CD4-positive, alpha-beta memory T cell (primary cell): ENCODE results near the gene ZG16. TPM values are rescaled to one million over a fixed set of nuclear protein-coding genes. Genes with fewer than 3 reads are reported as not detected.
"Not testable (repeated sequence)": the region's sequence is repeated elsewhere in the genome, so short reads cannot be mapped to it uniquely, and the experiment has no call there.

Source experiments
- CTCF ChIA-PET: fragments of 350-600 bp; sonication (Branson Sonifier 250); formaldehyde crosslinking; loops from one replicate; lab custom pipeline; 2021; ENCODE audit warnings: inconsistent platforms; ENCODE audit not compliant: partially characterized antibody; lab: Charles Lee
- POLR2A ChIA-PET: fragments of 350-600 bp; sonication (Branson Sonifier 250); formaldehyde crosslinking; loops from one replicate; lab custom pipeline; 2021; ENCODE audit not compliant: partially characterized antibody; lab: Charles Lee
- DNase-seq, 5 donors: peaks; one replicate each; pipeline versions ENCODE4 v3.0.0 to v3.0.0-alpha.2; 2020 to 2022; ENCODE audit warnings: mixed read lengths in 1 of 5
- H3K27ac ChIP-seq: one replicate; pipeline ENCODE4 v1.7.0; 2013; ENCODE audit warnings: low read depth, low read length
- H3K27me3 ChIP-seq: 2 replicates; pipeline ENCODE4 v1.7.0; 2013; ENCODE audit warnings: mild to moderate bottlenecking, low read length, moderate library complexity; ENCODE audit not compliant: insufficient read depth
- H3K36me3 ChIP-seq: 2 replicates; pipeline ENCODE4 v1.7.0; 2013; ENCODE audit warnings: mild to moderate bottlenecking, low read length, moderate library complexity; ENCODE audit not compliant: insufficient read depth
- H3K4me1 ChIP-seq: 2 replicates; pipeline ENCODE4 v1.7.0; 2013; ENCODE audit warnings: mild to moderate bottlenecking, low read length, moderate library complexity; ENCODE audit not compliant: insufficient read depth
- H3K4me3 ChIP-seq, 2 donors: one replicate each; pipeline ENCODE4 v1.7.0; 2013; ENCODE audit warnings: low read length in 2 of 2, mild to moderate bottlenecking in 1 of 2
- H3K9me3 ChIP-seq, 2 donors: one replicate each; pipeline ENCODE4 v1.7.0; 2013; ENCODE audit warnings: low read length in 2 of 2, control low read depth in 1 of 2; ENCODE audit not compliant: control insufficient read depth in 1 of 2
- H3K27ac Mint-ChIP-seq, 7 donors: one replicate each; pipeline ENCODE4 v1.8.0; 2020 to 2021; ENCODE audit warnings: mixed read lengths in 7 of 7, mild to moderate bottlenecking in 6 of 7, inconsistent platforms in 3 of 7, moderate library complexity in 3 of 7
- H3K27me3 Mint-ChIP-seq, 2 donors: one replicate each; pipeline ENCODE4 v1.8.0; 2020 to 2021; ENCODE audit warnings: mixed read lengths in 2 of 2
- H3K36me3 Mint-ChIP-seq, 2 donors: one replicate each; pipeline ENCODE4 v1.8.0; 2020 to 2021; ENCODE audit warnings: mixed read lengths in 2 of 2, inconsistent platforms in 1 of 2, mild to moderate bottlenecking in 1 of 2
- H3K4me1 Mint-ChIP-seq, 4 donors: one replicate each; pipeline ENCODE4 v1.8.0; 2020 to 2021; ENCODE audit warnings: mixed read lengths in 4 of 4, mild to moderate bottlenecking in 1 of 4
- H3K4me3 Mint-ChIP-seq, 8 donors: one replicate each; pipeline ENCODE4 v1.8.0; 2020 to 2021; ENCODE audit warnings: mixed read lengths in 8 of 8, mild to moderate bottlenecking in 7 of 8, moderate library complexity in 6 of 8, inconsistent platforms in 3 of 8
- H3K9me3 Mint-ChIP-seq, 8 donors: one replicate each; pipeline ENCODE4 v1.8.0; 2020 to 2021; ENCODE audit warnings: mixed read lengths in 8 of 8, mild to moderate bottlenecking in 5 of 8, inconsistent platforms in 3 of 8, moderate library complexity in 1 of 8
- intact Hi-C: fragments of 100-400 bp; cut with micrococcal nuclease; formaldehyde crosslinking; loops from one replicate; pipeline ENCODE4 v1.15.1; 2023
- polyA plus RNA-seq, 2 donors: library from polyadenylated mRNA; unstranded; fragments of 300-500 nt; fragmentation: Illumina TruSeq; gene quantifications; one replicate each; pipeline ENCODE4 v1.2.3, GENCODE V29; 2021
- total RNA-seq, 2 experiments: library from RNA; stranded (reverse); gene quantifications; one replicate each; pipeline ENCODE4 v1.2.3, GENCODE V29; 2021

ZG16 gene
- total RNA-seq (not detected), polyA plus RNA-seq (not detected)

GRCh38 chr16:29777576-29778350 is at the start of gene ZG16:
Gene ZG16 (plus strand): TSS chr16:29778256. CDS start chr16:29779267, 1,011 bp downstream.
- H3K27me3 Mint-ChIP-seq = no peaks in the 10 kb centered on the region
- peak within 1 kb of the TSS in 2 of 7 donors; percentile 11 to 30 for H3K27ac Mint-ChIP-seq
- H3K27me3 ChIP-seq = no peaks in the 10 kb centered on the region
- no peaks in the 10 kb centered on the region for H3K36me3 Mint-ChIP-seq
- no peaks in the 10 kb centered on the region for H3K9me3 Mint-ChIP-seq
- DNase-seq = no peak
- H3K4me1 ChIP-seq = no peaks in the 10 kb centered on the region
- intact Hi-C loops = no loop called here
- no peaks in the 10 kb centered on the region for H3K36me3 ChIP-seq
- no peaks in the 10 kb centered on the region for H3K9me3 ChIP-seq
- peaks cover 0 to 6% (median 4%) of the 10 kb centered on the region in 4 donors for H3K4me1 Mint-ChIP-seq
- POLR2A ChIA-PET = no interaction called here
- no peak within 1 kb of the TSS for H3K27ac ChIP-seq
- CTCF ChIA-PET = interaction anchor here (0.9 to 1.4 kb wide), 2 partner anchors 8 to 19 kb away, joined by 3 to 4 read pairs; no protein-coding TSS in a partner anchor
- no peak within 1 kb of the TSS for H3K4me3 Mint-ChIP-seq
- no peak within 1 kb of the TSS for H3K4me3 ChIP-seq

- H3K4me3 ChIP-seq = no peak overlapping the region
- intact Hi-C loops = no loop called here
- no peaks in the 10 kb centered on the region for H3K36me3 ChIP-seq
- peak overlapping the region in 3 of 7 donors; percentile 24 to 66 (median 36) for H3K27ac Mint-ChIP-seq
- H3K9me3 Mint-ChIP-seq = peaks cover 0 to 6% (median 2%) of the 10 kb centered on the region in 8 donors
- no peaks in the 10 kb centered on the region for H3K9me3 ChIP-seq
- no peak for DNase-seq
- ChIA-PET POLR2A (interaction anchor here (1.2 to 8.2 kb wide), 8 partner anchors 9 to 79 kb away, joined by 3 to 91 read pairs (median 6); partner anchors contain the start of genes C16orf54, KIF22 and MAZ), CTCF (interaction anchor here (0.8 to 9.0 kb wide), 21 partner anchors 10 to 119 kb away, joined by 3 to 53 read pairs (median 6); partner anchors contain the start of genes C16orf54, KIF22, MVP and PAGR1)
- H3K27me3 Mint-ChIP-seq = no peaks in the 10 kb centered on the region
- no peaks in the 10 kb centered on the region for H3K27me3 ChIP-seq
- peaks cover 1 to 4% of the 10 kb centered on the region in 2 donors for H3K36me3 Mint-ChIP-seq
- peak overlapping the region in 1 of 8 donors; percentile 20 for H3K4me3 Mint-ChIP-seq
- H3K27ac ChIP-seq = no peak overlapping the region
- peaks cover 14% of the 10 kb centered on the region for H3K4me1 ChIP-seq
- peaks cover 17 to 32% (median 21%) of the 10 kb centered on the region in 4 donors for H3K4me1 Mint-ChIP-seq
Measured at GRCh38 chr16:29729116-29729521, 48.9 kb upstream of the ZG16 start.

- peak overlapping the region in 3 of 8 donors; percentile 7 to 43 (median 24) for H3K4me3 Mint-ChIP-seq
- H3K27ac Mint-ChIP-seq = peak overlapping the region in 2 of 7 donors; percentile 41 to 75
- H3K27me3 Mint-ChIP-seq = no peaks in the 10 kb centered on the region
- peaks cover 0 to 6% (median 2%) of the 10 kb centered on the region in 8 donors for H3K9me3 Mint-ChIP-seq
- ChIA-PET CTCF (interaction anchor here (0.6 to 9.0 kb wide), 15 partner anchors 8 to 118 kb away, joined by 3 to 53 read pairs (median 6); partner anchors contain the start of gene KIF22), POLR2A (interaction anchor here (0.8 to 8.2 kb wide), 5 partner anchors 15 to 77 kb away, joined by 3 to 91 read pairs (median 5); partner anchors contain the start of gene C16orf54)
- DNase-seq = no peak
- H3K4me3 ChIP-seq = no peak overlapping the region
- H3K4me1 Mint-ChIP-seq = peaks cover 19 to 40% (median 26%) of the 10 kb centered on the region in 4 donors
- no peaks in the 10 kb centered on the region for H3K9me3 ChIP-seq
- H3K27me3 ChIP-seq = no peaks in the 10 kb centered on the region
- peaks cover 16% of the 10 kb centered on the region for H3K4me1 ChIP-seq
- intact Hi-C loops = no loop called here
- H3K27ac ChIP-seq = no peak overlapping the region
- peaks cover 3 to 4% of the 10 kb centered on the region in 2 donors for H3K36me3 Mint-ChIP-seq
- no peaks in the 10 kb centered on the region for H3K36me3 ChIP-seq
Measured at GRCh38 chr16:29730649-29731048, 47.4 kb upstream of the ZG16 start.

DNA sequence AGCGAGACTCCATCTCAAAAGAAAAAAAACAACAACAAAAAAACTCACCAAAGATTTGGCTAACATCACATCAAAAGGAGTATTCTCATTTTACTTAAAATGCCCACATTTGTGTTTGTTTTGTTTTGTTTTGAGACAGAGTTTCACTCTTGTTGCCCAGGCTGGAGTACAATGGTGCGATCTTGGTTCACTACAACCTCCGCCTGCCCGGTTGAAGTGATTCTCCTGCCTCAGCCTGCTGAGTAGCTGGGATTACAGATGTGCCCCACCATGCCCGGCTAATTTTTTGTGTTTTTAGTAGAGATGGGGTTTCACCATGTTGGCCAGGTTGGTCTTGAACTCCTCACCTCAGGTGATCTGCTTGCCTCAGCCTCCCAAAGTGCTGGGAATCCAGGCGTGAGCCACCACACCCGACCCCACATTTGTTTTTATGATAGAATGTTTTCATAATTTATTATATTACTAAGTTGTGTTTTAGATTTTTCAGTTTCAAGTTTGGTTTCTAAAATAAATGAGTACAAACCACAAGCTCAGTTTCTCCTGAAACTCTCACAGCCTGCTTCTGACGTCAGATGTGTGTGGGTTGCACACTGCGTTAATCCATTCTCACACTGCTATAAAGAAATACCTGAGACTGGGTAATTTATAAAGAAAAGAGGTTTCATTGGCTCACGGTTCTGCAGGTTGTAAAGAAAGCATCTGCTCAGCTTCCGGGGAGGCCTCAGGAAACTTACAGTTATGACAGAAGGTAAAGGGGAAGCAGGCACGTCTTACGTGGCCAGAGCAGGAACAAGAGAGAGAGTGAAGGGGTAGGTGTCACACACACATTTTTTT is 46.1 kb upstream of the ZG16 start:
- H3K36me3 Mint-ChIP-seq, H3K36me3 ChIP-seq, intact Hi-C loops, H3K9me3 ChIP-seq, H3K27ac ChIP-seq, H3K27me3 Mint-ChIP-seq, H3K4me3 ChIP-seq, H3K9me3 Mint-ChIP-seq, H3K27me3 ChIP-seq: not testable (repeated sequence)
- peak overlapping the region in 6 of 7 donors; percentile 57 to 94 (median 80) for H3K27ac Mint-ChIP-seq
- H3K4me3 Mint-ChIP-seq = peak overlapping the region in 3 of 8 donors; percentile 11 to 63 (median 50)
- POLR2A ChIA-PET = interaction anchor here (0.8 to 8.2 kb wide), 12 partner anchors 9 to 75 kb away, joined by 3 to 91 read pairs (median 4); partner anchors contain the start of genes C16orf54 and KIF22
- peaks cover 29% of the 10 kb centered on the region for H3K4me1 ChIP-seq
- H3K4me1 Mint-ChIP-seq = peaks cover 26 to 53% (median 38%) of the 10 kb centered on the region in 4 donors
- CTCF ChIA-PET = interaction anchor here (1.0 to 9.0 kb wide), 10 partner anchors 9 to 117 kb away, joined by 3 to 53 read pairs (median 3); partner anchors contain the start of gene KIF22
- DNase-seq = peak in 1 of 5 donors; percentile 20

- no peak for DNase-seq
- Histone ChIP-seq H3K27me3 (no peaks in the 10 kb centered on the region), H3K27ac (no peak overlapping the region), H3K36me3 (no peaks in the 10 kb centered on the region), H3K4me1 (peaks cover 53% of the 10 kb centered on the region), H3K9me3 (no peaks in the 10 kb centered on the region), H3K4me3 (no peak overlapping the region)
- POLR2A ChIA-PET = interaction anchor here (0.7 to 8.2 kb wide), 8 partner anchors 11 to 73 kb away, joined by 3 to 91 read pairs (median 6); partner anchors contain the start of genes C16orf54 and KIF22
- intact Hi-C loops = no loop called here
- H3K27me3 Mint-ChIP-seq = no peaks in the 10 kb centered on the region
- CTCF ChIA-PET = interaction anchor here (0.6 to 9.0 kb wide), 4 partner anchors 11 to 917 kb away, joined by 3 to 53 read pairs (median 3); no protein-coding TSS in a partner anchor
- H3K4me1 Mint-ChIP-seq = peaks cover 40 to 70% (median 56%) of the 10 kb centered on the region in 4 donors
- H3K9me3 Mint-ChIP-seq = peaks cover 0 to 6% (median 2%) of the 10 kb centered on the region in 8 donors
- H3K36me3 Mint-ChIP-seq = peaks cover 10 to 13% of the 10 kb centered on the region in 2 donors
- peak overlapping the region in 2 of 8 donors; percentile 6 to 71 for H3K4me3 Mint-ChIP-seq
- H3K27ac Mint-ChIP-seq = peak overlapping the region in 4 of 7 donors; percentile 58 to 86 (median 77)
Measured at GRCh38 chr16:29734786-29735185, 43.3 kb upstream of the ZG16 start.

GRCh38 chr16:29736112-29736511 is 41.9 kb upstream of the ZG16 start:
- H3K4me1 Mint-ChIP-seq = peaks cover 51 to 80% (median 64%) of the 10 kb centered on the region in 4 donors
- POLR2A ChIA-PET = interaction anchor here (0.8 to 8.2 kb wide), 8 partner anchors 10 to 80 kb away, joined by 3 to 91 read pairs (median 8); partner anchors contain the start of genes C16orf54, KIF22 and PAGR1

More at GRCh38 chr16:29736112-29736511, 41.9 kb upstream of the ZG16 start:
- DNase-seq = no peak
- Histone ChIP-seq H3K36me3 (no peaks in the 10 kb centered on the region), H3K9me3 (no peaks in the 10 kb centered on the region), H3K4me3 (no peak overlapping the region), H3K27me3 (no peaks in the 10 kb centered on the region), H3K27ac (no peak overlapping the region), H3K4me1 (peaks cover 66% of the 10 kb centered on the region)
- Mint-ChIP-seq H3K27me3 (no peaks in the 10 kb centered on the region), H3K27ac (peak overlapping the region in 5 of 7 donors; percentile 47 to 90 (median 88)), H3K9me3 (peaks cover 0 to 6% (median 3%) of the 10 kb centered on the region in 8 donors), H3K4me3 (peak overlapping the region in 1 of 8 donors; percentile 6), H3K36me3 (peaks cover 19 to 24% of the 10 kb centered on the region in 2 donors)
- CTCF ChIA-PET = interaction anchor here (1.2 to 1.3 kb wide), 3 partner anchors 8 to 48 kb away, joined by 3 to 4 read pairs (median 3); no protein-coding TSS in a partner anchor
- intact Hi-C loops = no loop called here
